HCT116 (cell line): ENCODE results near the gene CACNA1C. TPM values are rescaled to one million over a fixed set of nuclear protein-coding genes. Genes with fewer than 3 reads are reported as not detected.
A peak's percentile ranks its signal among the peaks of the same experiment; 100 is the strongest.

ENCODE experiments used
- ATAC-seq: fragments of 200-7000 bp; cut with Tn5 transposase; 2 replicates; pipeline ENCODE4 v1.9.1; 2020; ENCODE audit warnings: mild to moderate bottlenecking, moderate library complexity
- BruUV-seq: library from RNA; stranded (reverse); fragments of 400-500 nt; replicated peaks from 2 replicates; lab custom pipeline; 2021; lab: Mats Ljungman, UMichigan
- CTCF ChIA-PET: fragments of 300-600 bp; sonication (Branson Sonifier 250); formaldehyde crosslinking; loops from one replicate; lab custom pipeline; 2021; ENCODE audit warnings: antibody characterized with exemption; lab: Charles Lee
- POLR2A ChIA-PET: fragments of 300-600, 350-600 bp; sonication (Branson Sonifier 250); formaldehyde crosslinking; loops from one replicate; lab custom pipeline; 2021; ENCODE audit warnings: antibody characterized with exemption; lab: Charles Lee
- RAD21 ChIA-PET, 2 experiments: fragments of 300-600 bp; sonication (Branson Sonifier 250); formaldehyde crosslinking; loops; one replicate each; lab custom pipeline; 2023; ENCODE audit warnings: low total read pairs in 2 of 2; ENCODE audit not compliant: uncharacterized antibody in 2 of 2, unreplicated experiment in 2 of 2, low non-redundant PET in 1 of 2; lab: Charles Lee
- DNase-seq: peaks from one replicate; pipeline ENCODE4 v3.0.0-alpha.2; 2010; ENCODE audit warnings: low read depth, low spot score
- H2AFZ ChIP-seq: fragments of 200-600 bp; shearing (Covaris generic), sonication (generic); 2 replicates; pipeline ENCODE4 v1.6.1; 2017; ENCODE audit warnings: low read depth, mixed run types, mixed read lengths, antibody characterized with exemption, low read length; ENCODE audit not compliant: poor library complexity, severe bottlenecking
- H3K27ac ChIP-seq: 2 replicates; pipeline ENCODE4 v1.5.1; 2012; ENCODE audit warnings: low read depth, low read length
- H3K27me3 ChIP-seq: fragments of 200-600 bp; sonication (generic); 2 replicates; pipeline ENCODE4 v1.6.1; 2016; ENCODE audit warnings: mixed run types, low read length, mixed read lengths; ENCODE audit not compliant: insufficient read depth
- H3K36me3 ChIP-seq, 2 experiments: fragments of 200-500 bp in 1 of 2; fragments of 200-600 bp in 1 of 2; sonication (Bioruptor generic) in 1 of 2; sonication (generic) in 1 of 2; 2 replicates each; pipeline versions ENCODE4 v1.5.1 to v1.6.1; 2014 to 2016; ENCODE audit warnings: low read length in 2 of 2, inconsistent platforms in 1 of 2, mixed read lengths in 1 of 2, mixed run types in 1 of 2; ENCODE audit not compliant: insufficient read depth in 2 of 2, control insufficient read depth in 1 of 2
- H3K4me1 ChIP-seq, 2 experiments: fragments of 200-600 bp in 1 of 2; sonication (generic) in 1 of 2; 2 replicates each; pipeline versions ENCODE4 v1.5.1 to v1.6.1; 2012 to 2017; ENCODE audit warnings: low read length in 2 of 2, inconsistent platforms in 1 of 2, mild to moderate bottlenecking in 1 of 2, mixed read lengths in 1 of 2, mixed run types in 1 of 2, moderate library complexity in 1 of 2; ENCODE audit not compliant: insufficient read depth in 2 of 2, control insufficient read depth in 1 of 2
- H3K4me2 ChIP-seq: fragments of 200-600 bp; sonication (generic); 2 replicates; pipeline ENCODE4 v1.6.1; 2017; ENCODE audit warnings: mixed run types, low read length, mixed read lengths
- H3K4me3 ChIP-seq, 2 experiments: fragments of 200-600 bp in 1 of 2; sonication (generic) in 1 of 2; replicated peaks in 1 of 2; 2 replicates each; pipeline ENCODE4 v1.5.1; 2011 to 2016; ENCODE audit warnings: low read length in 2 of 2, control low read depth in 1 of 2, low read depth in 1 of 2, mild to moderate bottlenecking in 1 of 2, mixed read lengths in 1 of 2, mixed run types in 1 of 2
- H3K79me2 ChIP-seq: fragments of 200-600 bp; sonication (generic); 2 replicates; pipeline ENCODE4 v1.6.1; 2017; ENCODE audit warnings: mild to moderate bottlenecking, mixed run types, low read length, moderate library complexity, mixed read lengths; ENCODE audit not compliant: insufficient read depth
- H3K9ac ChIP-seq: fragments of 200-600 bp; sonication (generic); 2 replicates; pipeline ENCODE4 v1.6.1; 2016; ENCODE audit warnings: low read length, mixed read lengths
- H3K9me2 ChIP-seq: fragments of 200-600 bp; sonication (generic), shearing (Covaris generic); 2 replicates; pipeline ENCODE4 v1.6.1; 2017; ENCODE audit warnings: mixed run types, mild to moderate bottlenecking, moderate library complexity; ENCODE audit not compliant: insufficient read depth
- H3K9me3 ChIP-seq, 2 experiments: fragments of 200-500 bp in 1 of 2; fragments of 200-600 bp in 1 of 2; sonication (Bioruptor generic) in 1 of 2; sonication (generic) in 1 of 2; 2 replicates each; pipeline ENCODE4 v1.6.1; 2014 to 2017; ENCODE audit warnings: low read length in 2 of 2, mixed read lengths in 2 of 2, inconsistent platforms in 1 of 2, low read depth in 1 of 2, mild to moderate bottlenecking in 1 of 2, mixed run types in 1 of 2, moderate library complexity in 1 of 2; ENCODE audit not compliant: control insufficient read depth in 1 of 2, insufficient read depth in 1 of 2
- H4K20me1 ChIP-seq: fragments of 200-600 bp; sonication (generic), shearing (Covaris generic); 2 replicates; pipeline ENCODE4 v1.6.1; 2017; ENCODE audit warnings: mixed run types, mild to moderate bottlenecking, moderate library complexity; ENCODE audit not compliant: insufficient read depth
- EGR1 ChIP-seq: IDR thresholded peaks from 2 replicates; pipeline ENCODE4 v1.6.1; 2012; ENCODE audit warnings: low read depth
- JUND ChIP-seq: IDR thresholded peaks from 2 replicates; pipeline ENCODE4 v1.6.1; 2012
- RAD21 ChIP-seq: IDR thresholded peaks from 2 replicates; pipeline ENCODE4 v1.6.1; 2012; ENCODE audit warnings: low read depth, mild to moderate bottlenecking
- SIN3A ChIP-seq: IDR thresholded peaks from 2 replicates; pipeline ENCODE4 v1.6.1; 2012; ENCODE audit warnings: low read depth
- intact Hi-C: fragments of 100-400 bp; cut with micrococcal nuclease; formaldehyde crosslinking; loops from 2 replicates; pipeline ENCODE4 v1.10.0; 2022
- total RNA-seq: library from RNA; stranded (reverse); gene quantifications from one replicate; pipeline ENCODE4 v1.2.1, GENCODE V29; 2021; ENCODE audit not compliant: unreplicated experiment
- TF ChIP-seq, protein P1 (sequence below): IDR thresholded peaks from 2 replicates; pipeline ENCODE4 v1.6.1; 2012
- TF ChIP-seq, protein P2 (sequence below): IDR thresholded peaks from 2 replicates; pipeline ENCODE4 v1.6.1; 2012; ENCODE audit warnings: low read depth
- TF ChIP-seq, protein P3 (sequence below), 3 experiments: fragments of 200-600 bp in 1 of 3; sonication (generic) in 1 of 3; IDR thresholded peaks in 2 of 3; conservative IDR thresholded peaks in 1 of 3; 2 replicates each; pipeline ENCODE4 v1.5.1; 2012 to 2017; ENCODE audit warnings: low read depth in 2 of 3, low read length in 2 of 3, antibody characterized with exemption in 1 of 3, borderline replicate concordance in 1 of 3, control low read depth in 1 of 3, mild to moderate bottlenecking in 1 of 3, mixed read lengths in 1 of 3, mixed run types in 1 of 3, moderate library complexity in 1 of 3; ENCODE audit not compliant: insufficient read depth in 1 of 3

CACNA1C gene
- total RNA-seq, 1 experiment from 2014 or later, result 0.05 TPM

DNA sequence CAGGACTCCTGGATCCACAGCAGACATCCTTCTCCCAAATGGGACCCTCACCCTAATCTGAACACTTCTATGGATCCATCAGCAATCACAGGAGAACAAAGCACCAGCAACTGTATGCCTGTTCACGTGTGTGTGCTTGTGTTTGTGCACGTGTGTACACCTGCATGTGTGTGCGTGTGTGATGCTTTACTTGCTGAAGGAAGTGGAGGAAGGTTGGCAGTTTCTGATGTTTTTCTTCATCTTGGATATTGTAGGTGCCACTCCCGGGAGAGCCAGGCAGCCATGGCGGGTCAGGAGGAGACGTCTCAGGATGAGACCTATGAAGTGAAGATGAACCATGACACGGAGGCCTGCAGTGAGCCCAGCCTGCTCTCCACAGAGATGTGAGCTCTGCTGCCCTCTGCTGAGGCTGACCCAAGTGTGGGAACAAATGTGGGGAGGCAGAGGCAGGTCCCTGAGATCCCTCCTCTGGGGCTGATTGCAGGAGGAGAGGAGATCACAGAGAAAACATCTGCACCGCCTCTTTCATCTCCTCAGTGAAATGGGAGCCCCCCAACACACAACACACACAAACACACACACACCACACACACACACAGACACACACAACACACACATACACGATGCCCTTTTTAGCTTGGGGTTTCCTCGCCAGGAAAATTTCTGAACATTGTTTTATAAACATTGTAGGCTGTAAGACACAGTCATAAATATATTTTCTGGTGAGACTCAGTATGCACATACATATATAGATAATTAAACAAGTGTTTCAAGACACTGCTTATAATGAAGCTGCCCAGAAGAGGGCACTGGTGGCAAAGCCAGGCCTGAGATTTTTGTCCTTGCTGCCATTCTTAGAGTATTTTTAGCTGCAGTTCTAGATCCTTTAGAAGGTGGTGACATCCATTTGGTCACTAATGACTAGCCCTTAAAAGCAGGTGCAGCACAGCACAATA lies 629.8 kb downstream of the CACNA1C start:
- H3K27me3 ChIP-seq, result no peaks in the 10 kb centered on the region

More for the DNA sequence above, 629.8 kb downstream of the CACNA1C start:
- H3K36me3 ChIP-seq, result no peaks in the 10 kb centered on the region
- H3K79me2 ChIP-seq, result no peaks in the 10 kb centered on the region
- H3K4me1 ChIP-seq, result no peaks in the 10 kb centered on the region
- H3K4me2 ChIP-seq, result no peak overlapping the region
- DNase-seq, result peak; percentile 26
- intact Hi-C loops, result loop anchor here (1.0 to 2.0 kb wide), 2 partner anchors 102 to 359 kb away; no protein-coding TSS in a partner anchor
- ChIA-PET POLR2A (interaction anchor here (0.6 kb wide), 1 partner anchor 211 kb away, joined by 3 read pairs; no protein-coding TSS in a partner anchor), CTCF (interaction anchor here (0.7 to 2.8 kb wide), 8 partner anchors 42 to 670 kb away, joined by 3 to 14 read pairs (median 4); partner anchors contain the start of gene ITFG2), RAD21 (interaction anchor here in 1 of 2 experiments (0.7 to 1.3 kb wide), 2 partner anchors 55 to 101 kb away, joined by 3 to 4 read pairs; no protein-coding TSS in a partner anchor)
- no peaks in the 10 kb centered on the region for H4K20me1 ChIP-seq
- no TSS peak for BruUV-seq
- no peak overlapping the region for H2AFZ ChIP-seq
- H3K9me2 ChIP-seq, result no peaks in the 10 kb centered on the region
- no peak overlapping the region for H3K4me3 ChIP-seq
- H3K9ac ChIP-seq, result no peak overlapping the region
- no peaks in the 10 kb centered on the region for H3K9me3 ChIP-seq
- no peak overlapping the region for H3K27ac ChIP-seq
- ATAC-seq, result peak; percentile 61
- TF ChIP-seq, protein P1, sequence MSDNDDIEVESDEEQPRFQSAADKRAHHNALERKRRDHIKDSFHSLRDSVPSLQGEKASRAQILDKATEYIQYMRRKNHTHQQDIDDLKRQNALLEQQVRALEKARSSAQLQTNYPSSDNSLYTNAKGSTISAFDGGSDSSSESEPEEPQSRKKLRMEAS, result no peak
- TF ChIP-seq EGR1 (no peak), RAD21 (peak; percentile 75), SIN3A (no peak), JUND (no peak)
- TF ChIP-seq, protein P2, sequence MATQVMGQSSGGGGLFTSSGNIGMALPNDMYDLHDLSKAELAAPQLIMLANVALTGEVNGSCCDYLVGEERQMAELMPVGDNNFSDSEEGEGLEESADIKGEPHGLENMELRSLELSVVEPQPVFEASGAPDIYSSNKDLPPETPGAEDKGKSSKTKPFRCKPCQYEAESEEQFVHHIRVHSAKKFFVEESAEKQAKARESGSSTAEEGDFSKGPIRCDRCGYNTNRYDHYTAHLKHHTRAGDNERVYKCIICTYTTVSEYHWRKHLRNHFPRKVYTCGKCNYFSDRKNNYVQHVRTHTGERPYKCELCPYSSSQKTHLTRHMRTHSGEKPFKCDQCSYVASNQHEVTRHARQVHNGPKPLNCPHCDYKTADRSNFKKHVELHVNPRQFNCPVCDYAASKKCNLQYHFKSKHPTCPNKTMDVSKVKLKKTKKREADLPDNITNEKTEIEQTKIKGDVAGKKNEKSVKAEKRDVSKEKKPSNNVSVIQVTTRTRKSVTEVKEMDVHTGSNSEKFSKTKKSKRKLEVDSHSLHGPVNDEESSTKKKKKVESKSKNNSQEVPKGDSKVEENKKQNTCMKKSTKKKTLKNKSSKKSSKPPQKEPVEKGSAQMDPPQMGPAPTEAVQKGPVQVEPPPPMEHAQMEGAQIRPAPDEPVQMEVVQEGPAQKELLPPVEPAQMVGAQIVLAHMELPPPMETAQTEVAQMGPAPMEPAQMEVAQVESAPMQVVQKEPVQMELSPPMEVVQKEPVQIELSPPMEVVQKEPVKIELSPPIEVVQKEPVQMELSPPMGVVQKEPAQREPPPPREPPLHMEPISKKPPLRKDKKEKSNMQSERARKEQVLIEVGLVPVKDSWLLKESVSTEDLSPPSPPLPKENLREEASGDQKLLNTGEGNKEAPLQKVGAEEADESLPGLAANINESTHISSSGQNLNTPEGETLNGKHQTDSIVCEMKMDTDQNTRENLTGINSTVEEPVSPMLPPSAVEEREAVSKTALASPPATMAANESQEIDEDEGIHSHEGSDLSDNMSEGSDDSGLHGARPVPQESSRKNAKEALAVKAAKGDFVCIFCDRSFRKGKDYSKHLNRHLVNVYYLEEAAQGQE, result no peak
- TF ChIP-seq, protein P3, sequence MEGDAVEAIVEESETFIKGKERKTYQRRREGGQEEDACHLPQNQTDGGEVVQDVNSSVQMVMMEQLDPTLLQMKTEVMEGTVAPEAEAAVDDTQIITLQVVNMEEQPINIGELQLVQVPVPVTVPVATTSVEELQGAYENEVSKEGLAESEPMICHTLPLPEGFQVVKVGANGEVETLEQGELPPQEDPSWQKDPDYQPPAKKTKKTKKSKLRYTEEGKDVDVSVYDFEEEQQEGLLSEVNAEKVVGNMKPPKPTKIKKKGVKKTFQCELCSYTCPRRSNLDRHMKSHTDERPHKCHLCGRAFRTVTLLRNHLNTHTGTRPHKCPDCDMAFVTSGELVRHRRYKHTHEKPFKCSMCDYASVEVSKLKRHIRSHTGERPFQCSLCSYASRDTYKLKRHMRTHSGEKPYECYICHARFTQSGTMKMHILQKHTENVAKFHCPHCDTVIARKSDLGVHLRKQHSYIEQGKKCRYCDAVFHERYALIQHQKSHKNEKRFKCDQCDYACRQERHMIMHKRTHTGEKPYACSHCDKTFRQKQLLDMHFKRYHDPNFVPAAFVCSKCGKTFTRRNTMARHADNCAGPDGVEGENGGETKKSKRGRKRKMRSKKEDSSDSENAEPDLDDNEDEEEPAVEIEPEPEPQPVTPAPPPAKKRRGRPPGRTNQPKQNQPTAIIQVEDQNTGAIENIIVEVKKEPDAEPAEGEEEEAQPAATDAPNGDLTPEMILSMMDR (IDR thresholded peaks at IDR 0.05 in 2 of 3, conservative IDR thresholded peaks at IDR 0.05 in 1 of 3; ENCODE audit: borderline replicate concordance in 1 of 3, insufficient read depth in 1 of 3, low read depth in 2 of 3, low read length in 2 of 3), result peak; percentile 51 to 66 (median 53); a peak in 5 of 6 replicates
